IMR-90 (cell line): ENCODE measurements around the gene TBC1D32.

Source experiments
- CEBPB ChIP-seq: IDR thresholded peaks from 2 replicates; pipeline ENCODE4 v1.6.1; 2012; ENCODE audit warnings: low read depth, low read length, improper control_type of control experiment
- FOS ChIP-seq: fragments of 150-350 bp; IDR thresholded peaks from 2 replicates; pipeline ENCODE4 v1.6.1; 2016; ENCODE audit warnings: low read depth, low read length
- MAFK ChIP-seq: IDR thresholded peaks from 2 replicates; pipeline ENCODE4 v1.6.1; 2012; ENCODE audit warnings: low read depth, low read length, improper control_type of control experiment
- MAZ ChIP-seq: IDR thresholded peaks from 2 replicates; pipeline ENCODE4 v1.6.1; 2012; ENCODE audit warnings: low read depth, mild to moderate bottlenecking, low read length, improper control_type of control experiment, moderate library complexity, borderline replicate concordance
- MXI1 ChIP-seq: IDR thresholded peaks from 2 replicates; pipeline ENCODE4 v1.6.1; 2012; ENCODE audit warnings: low read depth, mild to moderate bottlenecking, low read length, moderate library complexity, borderline replicate concordance
- NFE2L2 ChIP-seq: fragments of 150-350 bp; IDR thresholded peaks from 2 replicates; pipeline ENCODE4 v1.6.1; 2016; ENCODE audit warnings: low read depth, mild to moderate bottlenecking, low read length
- POLR2A ChIP-seq: IDR thresholded peaks from 2 replicates; pipeline ENCODE4 v1.6.1; 2012; ENCODE audit warnings: mild to moderate bottlenecking, low read depth, low read length
- RAD21 ChIP-seq: IDR thresholded peaks from 2 replicates; pipeline ENCODE4 v1.6.1; 2012; ENCODE audit warnings: low read length, improper control_type of control experiment
- SMC3 ChIP-seq: fragments of 150-350 bp; IDR thresholded peaks from 2 replicates; pipeline ENCODE4 v1.6.1; 2016; ENCODE audit warnings: low read depth, mild to moderate bottlenecking, antibody characterized with exemption, low read length, moderate library complexity
- TF ChIP-seq, protein P1 (sequence below): conservative IDR thresholded peaks from 2 replicates; pipeline ENCODE4 v1.5.1; 2012; ENCODE audit warnings: mild to moderate bottlenecking, low read depth, low read length, improper control_type of control experiment
- TF ChIP-seq, protein P2 (sequence below): fragments of 150-350 bp; IDR thresholded peaks from 2 replicates; pipeline ENCODE4 v1.6.1; 2017; ENCODE audit warnings: mild to moderate bottlenecking, antibody characterized with exemption, low read length, low read depth

DNA sequence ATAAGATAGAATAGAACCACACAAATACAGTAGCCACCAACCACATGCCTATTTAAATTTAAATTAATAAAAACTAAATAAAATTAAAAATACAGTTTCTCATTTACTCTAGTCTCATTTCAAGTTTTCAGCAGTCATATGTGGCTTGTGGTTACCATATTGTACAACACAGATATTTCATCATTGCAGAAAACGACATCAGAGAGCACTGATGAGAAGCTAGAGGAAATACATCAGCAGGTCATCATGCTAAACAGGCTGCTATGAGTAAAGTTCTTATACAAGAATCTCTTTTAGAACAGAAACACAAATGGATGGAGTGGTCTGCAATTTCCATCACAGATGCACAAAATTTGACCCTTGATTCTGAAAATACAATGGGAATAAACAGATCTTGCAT, 36.6 kb downstream of the TBC1D32 start:
- TF ChIP-seq RAD21 (no peak), MXI1 (no peak), POLR2A (no peak), SMC3 (no peak), CEBPB (no peak), MAFK (no peak), FOS (no peak), MAZ (no peak), NFE2L2 (no peak)
- TF ChIP-seq, protein P1, sequence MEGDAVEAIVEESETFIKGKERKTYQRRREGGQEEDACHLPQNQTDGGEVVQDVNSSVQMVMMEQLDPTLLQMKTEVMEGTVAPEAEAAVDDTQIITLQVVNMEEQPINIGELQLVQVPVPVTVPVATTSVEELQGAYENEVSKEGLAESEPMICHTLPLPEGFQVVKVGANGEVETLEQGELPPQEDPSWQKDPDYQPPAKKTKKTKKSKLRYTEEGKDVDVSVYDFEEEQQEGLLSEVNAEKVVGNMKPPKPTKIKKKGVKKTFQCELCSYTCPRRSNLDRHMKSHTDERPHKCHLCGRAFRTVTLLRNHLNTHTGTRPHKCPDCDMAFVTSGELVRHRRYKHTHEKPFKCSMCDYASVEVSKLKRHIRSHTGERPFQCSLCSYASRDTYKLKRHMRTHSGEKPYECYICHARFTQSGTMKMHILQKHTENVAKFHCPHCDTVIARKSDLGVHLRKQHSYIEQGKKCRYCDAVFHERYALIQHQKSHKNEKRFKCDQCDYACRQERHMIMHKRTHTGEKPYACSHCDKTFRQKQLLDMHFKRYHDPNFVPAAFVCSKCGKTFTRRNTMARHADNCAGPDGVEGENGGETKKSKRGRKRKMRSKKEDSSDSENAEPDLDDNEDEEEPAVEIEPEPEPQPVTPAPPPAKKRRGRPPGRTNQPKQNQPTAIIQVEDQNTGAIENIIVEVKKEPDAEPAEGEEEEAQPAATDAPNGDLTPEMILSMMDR, result no peak
- TF ChIP-seq, protein P2, sequence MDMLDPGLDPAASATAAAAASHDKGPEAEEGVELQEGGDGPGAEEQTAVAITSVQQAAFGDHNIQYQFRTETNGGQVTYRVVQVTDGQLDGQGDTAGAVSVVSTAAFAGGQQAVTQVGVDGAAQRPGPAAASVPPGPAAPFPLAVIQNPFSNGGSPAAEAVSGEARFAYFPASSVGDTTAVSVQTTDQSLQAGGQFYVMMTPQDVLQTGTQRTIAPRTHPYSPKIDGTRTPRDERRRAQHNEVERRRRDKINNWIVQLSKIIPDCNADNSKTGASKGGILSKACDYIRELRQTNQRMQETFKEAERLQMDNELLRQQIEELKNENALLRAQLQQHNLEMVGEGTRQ, result no peak
